ENCODE measurements around the gene TNPO1.

- TF ChIP-seq POLR2AphosphoS5 (IDR thresholded peaks at IDR 0.05; ENCODE audit: low read length) (no peak), ZNF24 (IDR thresholded peaks at IDR 0.05) (no peak), CTCF (IDR thresholded peaks at IDR 0.05 in 2 of 3, conservative IDR thresholded peaks at IDR 0.05 in 1 of 3; ENCODE audit: control insufficient read depth in 2 of 3, extremely low read depth in 1 of 3, insufficient read depth in 1 of 3, low read depth in 3 of 3, low read length in 3 of 3) (no peak), NBN (IDR thresholded peaks at IDR 0.05) (no peak), MXI1 (IDR thresholded peaks at IDR 0.05; ENCODE audit: low read depth, low read length) (no peak), PBX3 (IDR thresholded peaks at IDR 0.05; ENCODE audit: insufficient replicate concordance, low read depth, low read length) (no peak), GATAD2B (conservative IDR thresholded peaks at IDR 0.05; ENCODE audit: low read depth) (no peak), FOXM1 (IDR thresholded peaks at IDR 0.05; ENCODE audit: low read depth, low read length) (no peak), ZBTB33 (IDR thresholded peaks at IDR 0.05) (no peak)
Measured at GRCh38 chr5:72922422-72922821, 106.0 kb downstream of the TNPO1 start.

Data from GM12878 (cell line).